ENCODE data around the gene ITGAL.

The ITGAL gene

DNA sequence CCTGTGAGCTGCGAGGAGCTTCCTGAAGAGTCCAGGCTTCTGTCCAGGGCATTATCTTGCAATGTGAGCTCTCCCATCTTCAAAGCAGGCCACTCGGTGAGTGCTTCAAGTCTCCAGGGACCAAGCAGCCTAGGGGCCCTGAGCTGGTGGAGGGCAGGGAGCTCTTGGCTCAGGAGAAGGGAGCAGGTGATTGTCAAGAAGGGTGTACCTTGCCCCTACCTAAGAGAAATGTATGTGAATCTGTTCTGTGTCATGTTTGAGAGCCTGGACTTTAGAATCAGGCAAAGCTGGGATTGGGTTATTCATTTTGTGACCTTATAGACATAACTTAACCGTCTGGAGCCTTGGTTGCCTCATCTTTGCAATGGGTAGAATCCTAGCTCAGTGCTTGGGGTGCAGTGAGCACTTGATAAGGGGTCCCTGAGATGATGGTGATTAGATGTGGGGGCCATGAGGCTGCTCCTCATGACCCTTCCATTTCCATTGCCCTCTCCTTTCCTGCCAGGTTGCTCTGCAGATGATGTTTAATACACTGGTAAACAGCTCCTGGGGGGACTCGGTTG lies 37.9 kb downstream of the ITGAL start (continued):
- TF ChIP-seq PPARA (CRISPR knock-in tag; IDR thresholded peaks at IDR 0.05; ENCODE audit: borderline replicate concordance) (no peak), ZC3H10 (CRISPR knock-in tag; IDR thresholded peaks at IDR 0.05) (no peak)

DNA sequence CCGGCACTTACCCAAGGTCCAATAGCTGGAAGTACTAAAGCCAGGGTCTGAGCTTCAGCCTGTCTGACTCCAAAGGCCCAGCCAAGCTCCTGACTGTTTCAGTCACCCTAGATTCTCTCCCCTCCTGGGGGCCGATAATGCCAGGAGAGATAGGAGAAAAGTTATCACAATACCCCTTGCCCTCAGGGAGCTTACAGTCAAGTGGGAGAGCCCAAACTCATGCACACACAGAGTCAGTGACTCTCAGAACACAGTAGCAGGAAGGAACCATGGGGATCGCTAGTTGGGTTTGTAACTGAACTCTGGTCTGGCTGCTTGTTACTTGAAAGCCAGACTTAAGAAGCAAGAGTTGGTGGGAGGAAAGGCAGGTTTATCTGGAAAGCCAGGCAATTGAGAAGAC lies 39.0 kb downstream of the ITGAL start:
- TF ChIP-seq ZFP3 (CRISPR knock-in tag; IDR thresholded peaks at IDR 0.05) = no peak
- no peak for ATAC-seq

DNA sequence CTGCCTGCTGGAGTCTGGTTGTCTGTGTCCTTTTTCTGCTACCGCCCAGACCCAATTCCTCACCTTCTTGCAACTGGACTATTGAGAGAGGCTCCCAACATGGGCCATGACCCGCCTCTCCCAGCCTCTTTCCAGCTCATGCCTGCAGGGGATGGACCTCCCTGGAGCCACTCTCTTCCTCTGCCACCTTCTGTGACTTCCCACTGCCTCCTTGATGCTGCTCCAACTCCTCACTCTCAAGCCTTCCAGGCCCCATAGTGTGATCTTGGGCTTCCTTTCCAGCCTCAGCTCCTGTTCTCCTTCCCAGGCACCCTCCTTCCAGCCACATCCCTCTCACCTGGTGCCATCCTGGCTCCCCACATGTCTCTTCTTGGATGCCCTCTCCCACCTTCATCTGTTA lies 42.7 kb downstream of the ITGAL start:
- ATAC-seq = no peak

DNA sequence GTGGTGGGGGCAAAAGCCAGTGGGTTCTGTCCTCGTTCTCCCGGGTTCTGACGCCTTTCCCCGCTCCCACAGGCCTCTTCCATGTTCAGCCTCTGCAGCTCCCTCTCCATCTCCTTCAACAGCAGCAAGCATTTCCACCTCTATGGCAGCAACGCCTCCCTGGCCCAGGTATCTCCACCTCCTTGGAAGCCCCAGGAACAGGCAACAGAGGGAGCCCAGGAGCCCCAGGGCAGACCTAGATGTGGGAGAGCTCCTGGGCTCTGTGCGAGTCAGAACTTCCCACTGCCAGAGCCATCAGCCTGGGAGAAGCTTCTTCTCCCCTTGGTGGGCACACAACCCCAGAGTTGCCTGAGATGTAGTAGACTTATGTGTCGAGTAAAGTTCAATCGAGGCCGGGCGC lies 46.0 kb downstream of the ITGAL start:
- TF ChIP-seq PPARA (CRISPR knock-in tag; IDR thresholded peaks at IDR 0.05; ENCODE audit: borderline replicate concordance) (no peak), ZC3H10 (CRISPR knock-in tag; IDR thresholded peaks at IDR 0.05) (no peak), ESRRG (CRISPR knock-in tag; IDR thresholded peaks at IDR 0.05) (no peak), ZFP3 (CRISPR knock-in tag; IDR thresholded peaks at IDR 0.05) (no peak), CSDC2 (CRISPR knock-in tag; IDR thresholded peaks at IDR 0.05) (no peak), ZNF70 (CRISPR knock-in tag; IDR thresholded peaks at IDR 0.05) (no peak), ZFP30 (CRISPR knock-in tag; IDR thresholded peaks at IDR 0.05) (no peak)
- TF ChIP-seq, protein P1, sequence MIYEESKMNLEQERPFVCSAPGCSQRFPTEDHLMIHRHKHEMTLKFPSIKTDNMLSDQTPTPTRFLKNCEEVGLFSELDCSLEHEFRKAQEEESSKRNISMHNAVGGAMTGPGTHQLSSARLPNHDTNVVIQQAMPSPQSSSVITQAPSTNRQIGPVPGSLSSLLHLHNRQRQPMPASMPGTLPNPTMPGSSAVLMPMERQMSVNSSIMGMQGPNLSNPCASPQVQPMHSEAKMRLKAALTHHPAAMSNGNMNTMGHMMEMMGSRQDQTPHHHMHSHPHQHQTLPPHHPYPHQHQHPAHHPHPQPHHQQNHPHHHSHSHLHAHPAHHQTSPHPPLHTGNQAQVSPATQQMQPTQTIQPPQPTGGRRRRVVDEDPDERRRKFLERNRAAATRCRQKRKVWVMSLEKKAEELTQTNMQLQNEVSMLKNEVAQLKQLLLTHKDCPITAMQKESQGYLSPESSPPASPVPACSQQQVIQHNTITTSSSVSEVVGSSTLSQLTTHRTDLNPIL (CRISPR knock-in tag; IDR thresholded peaks at IDR 0.05; ENCODE audit: low read depth) = no peak
- TF ChIP-seq, protein P2, sequence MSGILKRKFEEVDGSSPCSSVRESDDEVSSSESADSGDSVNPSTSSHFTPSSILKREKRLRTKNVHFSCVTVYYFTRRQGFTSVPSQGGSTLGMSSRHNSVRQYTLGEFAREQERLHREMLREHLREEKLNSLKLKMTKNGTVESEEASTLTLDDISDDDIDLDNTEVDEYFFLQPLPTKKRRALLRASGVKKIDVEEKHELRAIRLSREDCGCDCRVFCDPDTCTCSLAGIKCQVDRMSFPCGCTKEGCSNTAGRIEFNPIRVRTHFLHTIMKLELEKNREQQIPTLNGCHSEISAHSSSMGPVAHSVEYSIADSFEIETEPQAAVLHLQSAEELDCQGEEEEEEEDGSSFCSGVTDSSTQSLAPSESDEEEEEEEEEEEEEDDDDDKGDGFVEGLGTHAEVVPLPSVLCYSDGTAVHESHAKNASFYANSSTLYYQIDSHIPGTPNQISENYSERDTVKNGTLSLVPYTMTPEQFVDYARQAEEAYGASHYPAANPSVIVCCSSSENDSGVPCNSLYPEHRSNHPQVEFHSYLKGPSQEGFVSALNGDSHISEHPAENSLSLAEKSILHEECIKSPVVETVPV (CRISPR knock-in tag; IDR thresholded peaks at IDR 0.05) = no peak
- TF ChIP-seq, protein P3, sequence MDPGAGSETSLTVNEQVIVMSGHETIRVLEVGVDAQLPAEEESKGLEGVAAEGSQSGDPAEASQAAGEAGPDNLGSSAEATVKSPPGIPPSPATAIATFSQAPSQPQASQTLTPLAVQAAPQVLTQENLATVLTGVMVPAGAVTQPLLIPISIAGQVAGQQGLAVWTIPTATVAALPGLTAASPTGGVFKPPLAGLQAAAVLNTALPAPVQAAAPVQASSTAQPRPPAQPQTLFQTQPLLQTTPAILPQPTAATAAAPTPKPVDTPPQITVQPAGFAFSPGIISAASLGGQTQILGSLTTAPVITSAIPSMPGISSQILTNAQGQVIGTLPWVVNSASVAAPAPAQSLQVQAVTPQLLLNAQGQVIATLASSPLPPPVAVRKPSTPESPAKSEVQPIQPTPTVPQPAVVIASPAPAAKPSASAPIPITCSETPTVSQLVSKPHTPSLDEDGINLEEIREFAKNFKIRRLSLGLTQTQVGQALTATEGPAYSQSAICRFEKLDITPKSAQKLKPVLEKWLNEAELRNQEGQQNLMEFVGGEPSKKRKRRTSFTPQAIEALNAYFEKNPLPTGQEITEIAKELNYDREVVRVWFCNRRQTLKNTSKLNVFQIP (CRISPR knock-in tag; IDR thresholded peaks at IDR 0.05; ENCODE audit: borderline replicate concordance, low read depth) = no peak
- no peak for ATAC-seq

More for the DNA sequence above, 42.7 kb downstream of the ITGAL start:
- TF ChIP-seq ISL1 (CRISPR knock-in tag; IDR thresholded peaks at IDR 0.05) = no peak
- TF ChIP-seq BACH2 (CRISPR knock-in tag; IDR thresholded peaks at IDR 0.05; ENCODE audit: borderline replicate concordance) = no peak
- TF ChIP-seq, protein P1 (CRISPR knock-in tag; IDR thresholded peaks at IDR 0.05; ENCODE audit: low read depth) = no peak
- no peak for TF ChIP-seq ARNTL (CRISPR knock-in tag; IDR thresholded peaks at IDR 0.05; ENCODE audit: borderline replicate concordance, low read depth)
- TF ChIP-seq ZNF565 (CRISPR knock-in tag; conservative IDR thresholded peaks at IDR 0.05; ENCODE audit: low read depth) = no peak
- TF ChIP-seq SNAI2 (CRISPR knock-in tag; IDR thresholded peaks at IDR 0.05) = no peak
- TF ChIP-seq ESRRG (CRISPR knock-in tag; IDR thresholded peaks at IDR 0.05) = no peak
- no peak for TF ChIP-seq RARB (CRISPR knock-in tag; IDR thresholded peaks at IDR 0.05)
- TF ChIP-seq ZNF70 (CRISPR knock-in tag; IDR thresholded peaks at IDR 0.05) = no peak
- no peak for TF ChIP-seq TCF4 (CRISPR knock-in tag; IDR thresholded peaks at IDR 0.05; ENCODE audit: borderline replicate concordance)
- TF ChIP-seq, protein P3 (CRISPR knock-in tag; IDR thresholded peaks at IDR 0.05; ENCODE audit: borderline replicate concordance, low read depth) = no peak
- no peak for TF ChIP-seq ZC3H10 (CRISPR knock-in tag; IDR thresholded peaks at IDR 0.05)
- no peak for TF ChIP-seq ZFP30 (CRISPR knock-in tag; IDR thresholded peaks at IDR 0.05)
- TF ChIP-seq OSR1 (CRISPR knock-in tag; IDR thresholded peaks at IDR 0.05) = no peak
- TF ChIP-seq ZNF8 (CRISPR knock-in tag; IDR thresholded peaks at IDR 0.05) = no peak

All from SK-N-SH treated with all-trans-retinoic acid at 6 μM for 48 hours (cell line).